NT2/D1 (cell line): Measurements from ENCODE around the gene NOM1.

Experiments used
- SUZ12 ChIP-seq: IDR thresholded peaks from 2 replicates; pipeline ENCODE4 v1.6.1; 2011; ENCODE audit not compliant: insufficient read length, insufficient read depth; ENCODE audit errors: extremely low read depth
- ZNF274 ChIP-seq: IDR thresholded peaks from 2 replicates; pipeline ENCODE4 v1.6.1; 2011; ENCODE audit warnings: mild to moderate bottlenecking, low read depth, low read length

DNA sequence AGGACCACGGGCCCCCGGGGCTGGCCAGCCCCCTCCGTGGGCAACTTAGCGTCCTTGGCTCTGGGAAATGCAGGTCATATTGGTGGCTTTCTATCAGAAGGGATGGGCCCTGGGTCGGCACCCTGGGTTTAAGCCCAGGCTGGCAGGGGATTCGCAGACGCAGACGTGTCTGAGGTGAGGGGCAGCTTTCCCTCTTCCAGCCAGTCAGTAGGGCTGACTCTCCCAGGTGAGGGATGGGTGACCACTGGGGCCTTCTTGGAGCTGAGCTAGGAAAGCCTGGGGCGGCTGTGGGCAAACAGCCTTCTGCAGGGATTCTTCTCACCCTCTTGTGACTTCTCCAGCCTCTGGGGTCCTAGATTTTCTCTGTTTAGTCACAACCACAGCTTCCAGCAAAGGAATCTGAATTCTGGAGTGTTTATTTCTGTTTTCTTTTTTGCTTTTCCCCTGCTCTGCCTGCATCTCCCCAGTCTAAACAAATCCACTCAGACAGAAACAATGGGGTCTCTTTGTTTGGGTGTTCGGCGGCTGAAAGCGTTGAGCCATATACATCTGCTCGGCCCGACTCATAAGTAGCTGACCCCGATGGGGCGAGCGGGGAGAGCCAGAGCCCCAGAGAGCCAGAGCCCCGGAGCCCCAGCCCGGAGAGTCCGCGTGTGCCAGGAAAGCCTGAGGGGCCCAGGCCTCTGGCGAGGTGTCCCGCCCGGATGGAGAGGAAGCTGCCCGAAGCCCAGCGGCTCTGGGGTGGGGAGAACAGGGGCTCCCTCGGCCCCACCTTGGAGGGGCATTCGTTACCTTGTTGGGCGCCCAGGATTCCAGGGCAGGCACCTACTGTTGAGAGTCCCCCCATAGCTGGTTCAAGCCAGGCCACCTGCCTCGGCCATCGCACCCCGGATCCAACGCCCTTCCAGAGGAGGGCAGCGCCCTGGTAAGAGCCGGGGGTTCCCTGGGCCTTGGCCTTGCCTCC is 59.0 kb downstream of the NOM1 start:
- TF ChIP-seq ZNF274 (no peak), SUZ12 (no peak)
